GM10248 (cell line): ENCODE data around the gene CAPN15.

ENCODE experiments used
- CTCF ChIA-PET: fragments of 300-600 bp; sonication (Branson Sonifier 250); formaldehyde crosslinking; extraction: SDS; loops from one replicate; lab custom pipeline; 2021; ENCODE audit warnings: antibody characterized with exemption; lab: Yijun Ruan, JAX
- POLR2A ChIA-PET: fragments of 350-650 bp; sonication (Branson Sonifier 250); formaldehyde crosslinking; extraction: SDS; loops from one replicate; lab custom pipeline; 2020; ENCODE audit warnings: antibody characterized with exemption; lab: Yijun Ruan, JAX
- DNase-seq: peaks from one replicate; pipeline ENCODE4 v3.0.0; 2012; ENCODE audit errors: extremely low spot score
- CTCF ChIP-seq: IDR thresholded peaks from 2 replicates; pipeline ENCODE4 v1.5.1; 2012; ENCODE audit warnings: mild to moderate bottlenecking, low read depth; ENCODE audit errors: extremely low read depth, missing control alignments, control extremely low read depth

The CAPN15 gene

GRCh38 chr16:507996-508395, 19.5 kb upstream of the CAPN15 start:
- no peak for DNase-seq
- CTCF ChIA-PET = interaction anchor here (0.9 kb wide), 1 partner anchor 12 kb away, joined by 4 read pairs; no protein-coding TSS in a partner anchor
- no peak for TF ChIP-seq CTCF
- POLR2A ChIA-PET = no interaction called here

GRCh38 chr16:508884-509736, 18.4 kb upstream of the CAPN15 start:
- TF ChIP-seq CTCF = no peak
- ChIA-PET CTCF (interaction anchor here (0.9 kb wide), 1 partner anchor 11 kb away, joined by 4 read pairs; no protein-coding TSS in a partner anchor), POLR2A (no interaction called here)
- DNase-seq = no peak

- POLR2A ChIA-PET = no interaction called here
- CTCF ChIA-PET = no interaction called here
- no peak for DNase-seq
- no peak for TF ChIP-seq CTCF
Observed at GRCh38 chr16:510066-510825, 17.3 kb upstream of the CAPN15 start.

- POLR2A ChIA-PET = no interaction called here
Observed at GRCh38 chr16:512802-513201, 14.7 kb upstream of the CAPN15 start.

GRCh38 chr16:513950-514349, 13.6 kb upstream of the CAPN15 start:
- CTCF ChIA-PET = interaction anchor here (1.1 kb wide), 1 partner anchor 9 kb away, joined by 5 read pairs; no protein-coding TSS in a partner anchor
- POLR2A ChIA-PET = no interaction called here
- TF ChIP-seq CTCF = no peak
- DNase-seq = no peak

More at GRCh38 chr16:512802-513201, 14.7 kb upstream of the CAPN15 start:
- DNase-seq = no peak
- TF ChIP-seq CTCF = no peak
- CTCF ChIA-PET = no interaction called here

- DNase-seq = no peak
- no peak for TF ChIP-seq CTCF
- POLR2A ChIA-PET = no interaction called here
- CTCF ChIA-PET = no interaction called here
Observed at GRCh38 chr16:515175-515938, 12.2 kb upstream of the CAPN15 start.
